ENCODE results near the gene DCP1A. TPM values are rescaled to one million over a fixed set of nuclear protein-coding genes. Genes with fewer than 3 reads are reported as not detected.

DCP1A gene
- total RNA-seq, 1 experiment from 2014 or later = 32.9 TPM

DNA sequence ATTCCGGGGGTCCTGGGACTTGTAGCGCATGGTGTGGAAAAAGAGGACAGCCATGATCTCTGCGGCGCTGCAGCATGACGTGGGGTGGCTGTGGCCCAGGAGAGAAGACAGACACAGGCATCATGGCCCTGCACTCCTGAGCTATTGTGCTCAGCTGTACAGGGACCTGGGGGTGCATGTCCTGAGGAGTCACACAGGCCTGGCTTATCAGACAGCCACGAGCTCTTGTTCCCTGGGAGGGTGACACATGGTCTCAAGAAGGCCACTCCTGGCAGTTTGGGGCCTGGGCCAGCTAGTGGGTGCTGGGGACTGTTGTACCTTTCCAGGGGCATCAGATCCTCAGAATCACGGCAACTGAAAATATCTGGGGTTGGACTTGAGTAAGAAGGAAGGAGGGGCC lies 105.2 kb downstream of the DCP1A start:
- no TSS peak for BruUV-seq (replicated peaks)
- H3K36me3 ChIP-seq (ENCODE audit: control insufficient read depth, insufficient read depth, low read length) = 0 out of 2 replicates have a peak, but pooled peaks cover 2% of the 10 kb centered on the region
- ChIA-PET CTCF (no interaction called here), POLR2A (no interaction called here)
- no peak for TF ChIP-seq CTCF (IDR thresholded peaks at IDR 0.05; ENCODE audit: insufficient read depth in 1 of 2, low read depth in 1 of 2, low read length in 1 of 2, severe bottlenecking in 1 of 2, unreplicated experiment in 1 of 2)
- Mint-ChIP-seq H3K27me3 (ENCODE audit: insufficient read depth, unreplicated experiment) (no peaks in the 10 kb centered on the region), H3K27ac (ENCODE audit: unreplicated experiment) (no peak overlapping the region), H3K9me3 (ENCODE audit: unreplicated experiment) (no peaks in the 10 kb centered on the region), H3K4me1 (ENCODE audit: low read depth, unreplicated experiment) (peaks cover 18% of the 10 kb centered on the region), H3K4me3 (ENCODE audit: unreplicated experiment) (no peak overlapping the region), H3K36me3 (ENCODE audit: insufficient read depth, unreplicated experiment) (peaks cover 58% of the 10 kb centered on the region)
- intact Hi-C loops (cut with micrococcal nuclease; ENCODE audit: unreplicated experiment) = no loop called here
- no peaks in the 10 kb centered on the region for H3K27me3 ChIP-seq (replicated peaks; ENCODE audit: control insufficient read depth, insufficient read depth, low read length)
- no peak for DNase-seq
- H3K4me3 ChIP-seq (ENCODE audit: low read depth, low read length) = no peak overlapping the region
- H3K4me1 ChIP-seq = peaks cover 18% of the 10 kb centered on the region
- H3K9me3 ChIP-seq = no peaks in the 10 kb centered on the region

DNA sequence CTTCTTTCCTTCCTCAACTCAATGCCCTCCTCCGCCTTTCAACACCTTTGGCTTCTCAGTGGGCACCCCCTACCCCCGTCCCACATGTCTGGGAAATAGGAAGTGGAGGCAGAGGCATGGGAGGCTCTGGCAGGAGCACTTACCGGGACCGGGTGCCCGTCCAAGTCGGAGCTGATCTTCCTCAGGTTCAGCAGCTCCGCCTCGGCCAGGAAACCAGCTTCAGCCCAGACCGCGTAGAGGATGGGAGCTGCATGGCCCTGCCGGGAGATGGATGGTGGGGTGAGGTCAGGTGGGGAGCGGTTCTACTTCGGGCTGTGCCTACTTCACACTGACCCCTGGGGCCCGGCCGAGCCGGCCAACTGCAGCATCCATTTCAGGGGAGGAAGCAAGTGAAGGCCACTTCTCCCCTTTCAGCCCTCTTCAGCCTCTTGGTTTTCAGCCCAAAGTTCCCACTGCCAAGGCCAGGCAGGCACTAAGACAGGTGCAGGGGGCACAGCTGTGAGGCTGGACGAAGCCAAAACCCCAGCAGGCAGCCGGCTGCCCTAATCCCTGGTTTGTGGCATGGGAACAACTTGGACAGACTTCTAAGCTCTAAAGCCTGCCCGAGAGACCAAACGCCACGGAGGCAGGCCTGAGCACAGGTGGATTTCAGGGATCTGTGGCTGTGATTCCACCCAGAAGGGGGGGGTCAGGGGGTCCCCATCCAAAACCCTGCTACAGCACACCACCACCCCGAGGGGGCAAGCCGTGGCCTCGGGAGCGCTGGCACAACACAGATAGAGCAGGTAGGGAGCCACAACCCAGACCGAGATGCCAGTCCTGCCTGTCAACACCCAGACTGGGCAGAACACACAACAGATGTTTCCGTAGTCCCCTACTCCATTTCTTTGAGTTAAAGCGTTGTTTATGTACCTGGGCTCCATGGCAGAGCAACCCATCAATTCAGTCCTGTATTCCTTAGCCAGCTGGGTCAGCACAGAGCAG lies 106.1 kb downstream of the DCP1A start:
- H3K9me3 Mint-ChIP-seq (ENCODE audit: unreplicated experiment) = no peaks in the 10 kb centered on the region
- H3K4me3 Mint-ChIP-seq (ENCODE audit: unreplicated experiment) = no peak overlapping the region
- no peak overlapping the region for H3K4me3 ChIP-seq (ENCODE audit: low read depth, low read length)
- H3K4me1 ChIP-seq = peaks cover 18% of the 10 kb centered on the region
- intact Hi-C loops (cut with micrococcal nuclease; ENCODE audit: unreplicated experiment) = no loop called here
- H3K27ac Mint-ChIP-seq (ENCODE audit: unreplicated experiment) = no peak overlapping the region
- BruUV-seq (replicated peaks) = no TSS peak
- H3K36me3 Mint-ChIP-seq (ENCODE audit: insufficient read depth, unreplicated experiment) = peaks cover 64% of the 10 kb centered on the region
- TF ChIP-seq CTCF (IDR thresholded peaks at IDR 0.05; ENCODE audit: insufficient read depth in 1 of 2, low read depth in 1 of 2, low read length in 1 of 2, severe bottlenecking in 1 of 2, unreplicated experiment in 1 of 2) = no peak
- ChIA-PET CTCF (no interaction called here), POLR2A (no interaction called here)
- DNase-seq = no peak
- no peaks in the 10 kb centered on the region for H3K9me3 ChIP-seq
- no peaks in the 10 kb centered on the region for H3K27me3 Mint-ChIP-seq (ENCODE audit: insufficient read depth, unreplicated experiment)
- H3K4me1 Mint-ChIP-seq (ENCODE audit: low read depth, unreplicated experiment) = peaks cover 18% of the 10 kb centered on the region
- no peaks in the 10 kb centered on the region for H3K27me3 ChIP-seq (replicated peaks; ENCODE audit: control insufficient read depth, insufficient read depth, low read length)
- 0 out of 2 replicates have a peak, but pooled peaks cover 3% of the 10 kb centered on the region for H3K36me3 ChIP-seq (ENCODE audit: control insufficient read depth, insufficient read depth, low read length)

DNA sequence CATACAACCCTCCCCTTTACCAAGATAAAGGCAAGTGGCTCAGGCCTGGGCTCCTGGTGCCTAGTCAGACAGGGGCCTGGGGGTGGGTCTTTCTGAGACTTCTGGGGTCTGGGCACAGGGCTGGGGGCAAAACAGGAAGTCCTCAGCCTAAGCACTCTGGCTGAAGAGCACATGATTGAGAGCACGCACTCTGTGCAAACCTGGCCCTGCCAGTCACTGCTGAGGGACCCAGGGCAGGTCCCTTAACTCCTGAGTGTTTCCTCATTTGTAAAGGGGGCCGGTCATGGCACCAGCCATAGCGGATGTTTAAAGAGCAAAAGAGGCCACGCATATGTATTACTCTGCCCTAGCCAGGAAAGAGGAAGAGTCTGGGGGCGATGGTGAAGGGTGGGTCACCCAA lies 107.5 kb downstream of the DCP1A start:
- no peak overlapping the region for H3K4me3 Mint-ChIP-seq (ENCODE audit: unreplicated experiment)
- H3K9me3 Mint-ChIP-seq (ENCODE audit: unreplicated experiment) = no peaks in the 10 kb centered on the region
- Histone ChIP-seq H3K4me1 (peaks cover 18% of the 10 kb centered on the region), H3K9me3 (no peaks in the 10 kb centered on the region), H3K4me3 (ENCODE audit: low read depth, low read length) (no peak overlapping the region), H3K27me3 (replicated peaks; ENCODE audit: control insufficient read depth, insufficient read depth, low read length) (no peaks in the 10 kb centered on the region), H3K36me3 (ENCODE audit: control insufficient read depth, insufficient read depth, low read length) (peaks cover 3% of the 10 kb centered on the region; the same call in 1 of the 2 replicates)
- H3K27me3 Mint-ChIP-seq (ENCODE audit: insufficient read depth, unreplicated experiment) = no peaks in the 10 kb centered on the region
- intact Hi-C loops (cut with micrococcal nuclease; ENCODE audit: unreplicated experiment) = no loop called here
- POLR2A ChIA-PET = no interaction called here
- no peak for TF ChIP-seq CTCF (IDR thresholded peaks at IDR 0.05; ENCODE audit: insufficient read depth in 1 of 2, low read depth in 1 of 2, low read length in 1 of 2, severe bottlenecking in 1 of 2, unreplicated experiment in 1 of 2)
- DNase-seq = no peak
- H3K36me3 Mint-ChIP-seq (ENCODE audit: insufficient read depth, unreplicated experiment) = peaks cover 64% of the 10 kb centered on the region
- CTCF ChIA-PET = no interaction called here
- BruUV-seq (replicated peaks) = no TSS peak
- peaks cover 18% of the 10 kb centered on the region for H3K4me1 Mint-ChIP-seq (ENCODE audit: low read depth, unreplicated experiment)
- H3K27ac Mint-ChIP-seq (ENCODE audit: unreplicated experiment) = peak overlapping the region; percentile 22
